ENCODE data around the gene PRDM16. TPM values are rescaled to one million over a fixed set of nuclear protein-coding genes. Genes with fewer than 3 reads are reported as not detected.

The PRDM16 gene
- total RNA-seq, 1 experiment from 2014 or later, result not detected

Other genes with a start within 250 kb of the PRDM16 start
- gene ACTRT2, start 47.7 kb upstream of the PRDM16 start, total RNA-seq (2014; rRNA removed; shearing (Covaris generic)), result not detected in 2 replicates

Data from RPMI7951 (cell line).